Measurements from ENCODE around the gene ELOB.

Gene ELOB

GRCh38 chr16:2818272-2818876, 41.3 kb upstream of the ELOB start:
- Histone ChIP-seq H3K4me3 (ENCODE audit: low read length) (no peak overlapping the region), H3K9ac (ENCODE audit: low read length) (no peak overlapping the region), H3K27me3 (ENCODE audit: control insufficient read depth, insufficient read depth, low read length) (no peaks in the 10 kb centered on the region), H3K27ac (ENCODE audit: low read length) (no peak overlapping the region), H3K36me3 (ENCODE audit: control insufficient read depth, low read depth, low read length) (no peaks in the 10 kb centered on the region), H3K4me1 (ENCODE audit: control insufficient read depth, low read depth, low read length) (no peaks in the 10 kb centered on the region), H3K9me3 (ENCODE audit: control insufficient read depth, low read depth, low read length) (no peaks in the 10 kb centered on the region)

- Histone ChIP-seq H3K4me3 (ENCODE audit: low read length) (no peak overlapping the region), H3K36me3 (ENCODE audit: control insufficient read depth, low read depth, low read length) (no peaks in the 10 kb centered on the region), H3K27me3 (ENCODE audit: control insufficient read depth, insufficient read depth, low read length) (no peaks in the 10 kb centered on the region), H3K4me1 (ENCODE audit: control insufficient read depth, low read depth, low read length) (no peaks in the 10 kb centered on the region), H3K9me3 (ENCODE audit: control insufficient read depth, low read depth, low read length) (no peaks in the 10 kb centered on the region), H3K9ac (ENCODE audit: low read length) (no peak overlapping the region), H3K27ac (ENCODE audit: low read length) (no peak overlapping the region)
These were observed 40.5 kb upstream of the ELOB start for GRCh38 chr16:2817340-2818271.

- no peak within 1 kb of the TSS for H3K4me3 ChIP-seq (ENCODE audit: low read length)
- no peaks in the 10 kb centered on the region for H3K9me3 ChIP-seq (ENCODE audit: control insufficient read depth, low read depth, low read length)
- no peaks in the 10 kb centered on the region for H3K27me3 ChIP-seq (ENCODE audit: control insufficient read depth, insufficient read depth, low read length)
- H3K27ac ChIP-seq (ENCODE audit: low read length) = no peak within 1 kb of the TSS
- H3K9ac ChIP-seq (ENCODE audit: low read length) = no peak within 1 kb of the TSS
- H3K36me3 ChIP-seq (ENCODE audit: control insufficient read depth, low read depth, low read length) = no peaks in the 10 kb centered on the region
- no peaks in the 10 kb centered on the region for H3K4me1 ChIP-seq (ENCODE audit: control insufficient read depth, low read depth, low read length)
These were observed 39.8 kb upstream of the ELOB start, which contains the start of gene PRSS21 for GRCh38 chr16:2816751-2817339. TSS of gene PRSS21 (plus strand) at chr16:2817237. CDS start at chr16:2817269, 32 bp downstream.

DNA sequence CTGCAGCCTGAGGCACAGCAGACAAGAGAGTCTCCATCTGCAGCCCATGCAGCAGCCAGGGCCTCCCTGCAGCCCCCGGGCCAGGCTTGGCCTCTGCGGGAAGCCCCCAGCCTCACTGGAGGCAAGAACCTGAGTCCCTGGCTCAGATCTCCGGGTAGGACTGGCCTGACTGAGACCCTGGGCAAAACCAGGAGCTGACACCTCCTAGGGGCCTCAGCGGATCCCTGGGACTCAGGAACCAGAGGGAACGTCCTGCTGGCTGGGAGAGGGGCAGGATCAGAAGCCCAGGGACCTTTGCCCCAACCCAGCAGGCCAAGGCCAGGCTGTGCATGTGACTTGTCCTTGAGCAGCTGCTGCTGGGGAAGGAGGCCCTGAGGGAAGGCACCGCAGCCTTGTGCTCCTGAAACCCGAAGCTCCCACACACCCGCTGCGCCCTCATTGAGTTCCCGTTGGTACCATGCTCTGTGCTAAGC, 38.3 kb upstream of the ELOB start:
- no peaks in the 10 kb centered on the region for H3K36me3 ChIP-seq (ENCODE audit: control insufficient read depth, low read depth, low read length)
- H3K4me3 ChIP-seq (ENCODE audit: low read length) = no peak overlapping the region
- H3K9ac ChIP-seq (ENCODE audit: low read length) = no peak overlapping the region
- H3K4me1 ChIP-seq (ENCODE audit: control insufficient read depth, low read depth, low read length) = no peaks in the 10 kb centered on the region
- H3K27me3 ChIP-seq (ENCODE audit: control insufficient read depth, insufficient read depth, low read length) = no peaks in the 10 kb centered on the region
- H3K27ac ChIP-seq (ENCODE audit: low read length) = no peak overlapping the region
- H3K9me3 ChIP-seq (ENCODE audit: control insufficient read depth, low read depth, low read length) = no peaks in the 10 kb centered on the region

- Histone ChIP-seq H3K9ac (ENCODE audit: low read length) (no peak overlapping the region), H3K4me1 (ENCODE audit: control insufficient read depth, low read depth, low read length) (no peaks in the 10 kb centered on the region), H3K27ac (ENCODE audit: low read length) (no peak overlapping the region), H3K36me3 (ENCODE audit: control insufficient read depth, low read depth, low read length) (no peaks in the 10 kb centered on the region), H3K27me3 (ENCODE audit: control insufficient read depth, insufficient read depth, low read length) (no peaks in the 10 kb centered on the region), H3K4me3 (ENCODE audit: low read length) (no peak overlapping the region), H3K9me3 (ENCODE audit: control insufficient read depth, low read depth, low read length) (no peaks in the 10 kb centered on the region)
These were observed 37.6 kb upstream of the ELOB start for GRCh38 chr16:2814551-2815298.

DNA sequence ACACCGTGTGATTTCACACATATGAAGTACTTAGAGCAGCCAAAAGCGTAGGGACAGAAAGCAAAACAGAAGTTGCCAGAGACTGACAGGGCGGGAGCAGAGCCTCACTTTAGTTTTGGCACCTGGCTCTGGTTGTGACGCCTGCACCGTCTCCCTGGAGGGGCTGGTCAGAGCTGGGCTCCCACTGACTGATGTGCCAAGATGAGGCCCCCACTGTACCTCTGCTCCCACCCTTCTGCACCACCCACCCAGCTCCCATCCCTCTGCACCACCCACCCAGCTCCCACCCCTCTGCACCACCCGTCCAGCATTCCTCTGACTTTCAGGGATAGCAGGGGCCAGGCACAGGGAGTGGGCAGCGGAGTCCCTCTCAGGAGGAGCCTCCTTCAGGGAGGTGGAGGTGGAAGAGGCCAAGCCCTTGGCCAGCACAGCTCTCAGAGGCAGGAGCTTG, 36.7 kb upstream of the ELOB start:
- H3K4me3 ChIP-seq (ENCODE audit: low read length) = no peak overlapping the region
- no peaks in the 10 kb centered on the region for H3K27me3 ChIP-seq (ENCODE audit: control insufficient read depth, insufficient read depth, low read length)
- no peaks in the 10 kb centered on the region for H3K4me1 ChIP-seq (ENCODE audit: control insufficient read depth, low read depth, low read length)
- no peak overlapping the region for H3K27ac ChIP-seq (ENCODE audit: low read length)
- no peaks in the 10 kb centered on the region for H3K9me3 ChIP-seq (ENCODE audit: control insufficient read depth, low read depth, low read length)
- H3K36me3 ChIP-seq (ENCODE audit: control insufficient read depth, low read depth, low read length) = no peaks in the 10 kb centered on the region
- no peak overlapping the region for H3K9ac ChIP-seq (ENCODE audit: low read length)

DNA sequence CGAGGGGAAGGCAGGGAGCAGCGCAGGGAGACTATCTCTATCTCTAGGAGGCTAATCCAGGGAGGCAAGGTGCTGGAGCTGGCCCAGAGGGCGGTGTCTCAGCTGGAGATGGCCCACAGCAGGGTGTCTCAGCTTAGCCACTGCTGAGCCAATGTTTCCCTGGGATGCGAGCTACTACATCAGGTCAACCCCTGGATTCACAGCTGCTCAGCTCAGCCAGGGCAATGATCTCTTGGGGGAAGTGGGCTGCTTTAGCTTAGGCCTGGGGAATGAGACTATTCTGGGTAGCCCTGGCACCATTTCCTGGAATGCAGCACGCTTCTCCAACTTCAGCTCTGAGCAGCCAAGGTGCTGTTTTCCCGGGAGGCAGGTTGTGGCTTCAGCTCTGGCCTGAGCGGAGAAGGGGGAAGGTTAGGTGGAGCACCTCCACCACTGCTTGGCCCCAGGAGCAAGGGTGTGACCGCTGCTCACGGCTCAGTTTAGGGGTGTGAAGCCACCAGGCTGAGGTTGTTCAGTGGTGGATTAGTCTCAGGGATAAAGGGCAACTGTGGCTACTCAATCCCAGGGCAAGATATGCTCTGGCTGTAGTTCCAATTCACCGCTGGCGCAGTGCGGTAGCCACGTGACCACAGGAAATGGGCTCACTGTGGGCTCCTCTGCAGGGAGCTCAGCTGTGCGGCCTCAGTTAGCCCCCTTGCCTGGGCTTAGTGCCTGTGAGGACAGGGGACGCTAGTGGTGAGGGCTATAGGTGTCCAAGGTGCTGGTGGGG, 34.8 kb upstream of the ELOB start:
- H3K4me3 ChIP-seq (ENCODE audit: low read length) = no peak overlapping the region
- H3K4me1 ChIP-seq (ENCODE audit: control insufficient read depth, low read depth, low read length) = no peaks in the 10 kb centered on the region
- H3K9me3 ChIP-seq (ENCODE audit: control insufficient read depth, low read depth, low read length) = no peaks in the 10 kb centered on the region
- H3K36me3 ChIP-seq (ENCODE audit: control insufficient read depth, low read depth, low read length) = no peaks in the 10 kb centered on the region
- no peaks in the 10 kb centered on the region for H3K27me3 ChIP-seq (ENCODE audit: control insufficient read depth, insufficient read depth, low read length)
- H3K9ac ChIP-seq (ENCODE audit: low read length) = no peak overlapping the region
- no peak overlapping the region for H3K27ac ChIP-seq (ENCODE audit: low read length)

- no peaks in the 10 kb centered on the region for H3K4me1 ChIP-seq (ENCODE audit: control insufficient read depth, low read depth, low read length)
- no peaks in the 10 kb centered on the region for H3K9me3 ChIP-seq (ENCODE audit: control insufficient read depth, low read depth, low read length)
- no peaks in the 10 kb centered on the region for H3K36me3 ChIP-seq (ENCODE audit: control insufficient read depth, low read depth, low read length)
- H3K27me3 ChIP-seq (ENCODE audit: control insufficient read depth, insufficient read depth, low read length) = no peaks in the 10 kb centered on the region
- H3K27ac ChIP-seq (ENCODE audit: low read length) = no peak overlapping the region
- H3K9ac ChIP-seq (ENCODE audit: low read length) = no peak overlapping the region
- no peak overlapping the region for H3K4me3 ChIP-seq (ENCODE audit: low read length)
These were observed 33.6 kb upstream of the ELOB start for GRCh38 chr16:2810651-2811050.

GRCh38 chr16:2809149-2809760, 32.2 kb upstream of the ELOB start:
- Histone ChIP-seq H3K27me3 (ENCODE audit: control insufficient read depth, insufficient read depth, low read length) (no peaks in the 10 kb centered on the region), H3K36me3 (ENCODE audit: control insufficient read depth, low read depth, low read length) (no peaks in the 10 kb centered on the region), H3K27ac (ENCODE audit: low read length) (no peak overlapping the region), H3K9ac (ENCODE audit: low read length) (no peak overlapping the region), H3K4me3 (ENCODE audit: low read length) (no peak overlapping the region), H3K4me1 (ENCODE audit: control insufficient read depth, low read depth, low read length) (no peaks in the 10 kb centered on the region), H3K9me3 (ENCODE audit: control insufficient read depth, low read depth, low read length) (peaks cover 2% of the 10 kb centered on the region)

GRCh38 chr16:2808181-2808580, 31.1 kb upstream of the ELOB start:
- H3K9me3 ChIP-seq (ENCODE audit: control insufficient read depth, low read depth, low read length) = peaks cover 3% of the 10 kb centered on the region
- no peak overlapping the region for H3K4me3 ChIP-seq (ENCODE audit: low read length)
- no peaks in the 10 kb centered on the region for H3K36me3 ChIP-seq (ENCODE audit: control insufficient read depth, low read depth, low read length)
- no peak overlapping the region for H3K27ac ChIP-seq (ENCODE audit: low read length)
- H3K9ac ChIP-seq (ENCODE audit: low read length) = no peak overlapping the region
- H3K27me3 ChIP-seq (ENCODE audit: control insufficient read depth, insufficient read depth, low read length) = no peaks in the 10 kb centered on the region
- H3K4me1 ChIP-seq (ENCODE audit: control insufficient read depth, low read depth, low read length) = no peaks in the 10 kb centered on the region

Data from iPS-18a (cell line).